Hepatocyte (in vitro differentiated cells): Measurements from ENCODE around the gene CMIP. TPM values are rescaled to one million over a fixed set of nuclear protein-coding genes. Genes with fewer than 3 reads are reported as not detected.

Source experiments
- DNase-seq: peaks from one replicate; pipeline ENCODE4 v3.0.0-alpha.2; 2016; ENCODE audit warnings: low spot score
- H2AFZ ChIP-seq: fragments of 200-600 bp; sonication (generic); 2 replicates; pipeline ENCODE4 v1.6.0; 2016; ENCODE audit warnings: antibody characterized with exemption, mild to moderate bottlenecking
- H3K27ac ChIP-seq: fragments of 200-600 bp; sonication (generic); 2 replicates; pipeline ENCODE4 v1.5.1; 2016; ENCODE audit warnings: mild to moderate bottlenecking
- H3K27me3 ChIP-seq: fragments of 200-600 bp; sonication (generic); 2 replicates; pipeline ENCODE4 v1.6.1; 2016
- H3K36me3 ChIP-seq: fragments of 200-600 bp; sonication (generic); replicated peaks from 2 replicates; pipeline ENCODE4 v1.5.1; 2016; ENCODE audit warnings: low read depth; ENCODE audit not compliant: insufficient read depth
- H3K4me1 ChIP-seq: fragments of 200-600 bp; sonication (generic); 2 replicates; pipeline ENCODE4 v1.5.1; 2016; ENCODE audit warnings: mild to moderate bottlenecking, moderate library complexity; ENCODE audit not compliant: insufficient read depth
- H3K4me2 ChIP-seq: fragments of 200-600 bp; sonication (generic); 2 replicates; pipeline ENCODE4 v1.6.0; 2016
- H3K4me3 ChIP-seq: fragments of 200-600 bp; sonication (generic); 2 replicates; pipeline ENCODE4 v1.5.1; 2016; ENCODE audit warnings: mild to moderate bottlenecking
- H3K79me2 ChIP-seq: fragments of 200-600 bp; sonication (generic); 2 replicates; pipeline ENCODE4 v1.6.0; 2017; ENCODE audit warnings: mild to moderate bottlenecking
- H3K9me2 ChIP-seq: fragments of 200-600 bp; sonication (generic); replicated peaks from 2 replicates; pipeline ENCODE4 v1.6.0; 2017; ENCODE audit warnings: mild to moderate bottlenecking; ENCODE audit not compliant: insufficient read depth
- H3K9me3 ChIP-seq: fragments of 200-600 bp; sonication (generic); 2 replicates; pipeline ENCODE4 v1.5.1; 2016; ENCODE audit warnings: low read depth, mild to moderate bottlenecking
- H4K20me1 ChIP-seq: fragments of 200-600 bp; sonication (generic); 2 replicates; pipeline ENCODE4 v1.6.0; 2016; ENCODE audit warnings: mild to moderate bottlenecking; ENCODE audit not compliant: insufficient read depth, poor library complexity, severe bottlenecking
- EZH2 ChIP-seq: fragments of 200-600 bp; sonication (generic); IDR thresholded peaks from 2 replicates; pipeline ENCODE4 v1.6.1; 2016; ENCODE audit warnings: antibody characterized with exemption, mild to moderate bottlenecking, borderline replicate concordance
- EZH2phosphoT487 ChIP-seq: fragments of 200-600 bp; sonication (generic); IDR thresholded peaks from one replicate; pipeline ENCODE4 v1.6.1; 2018; ENCODE audit warnings: antibody characterized with exemption, mild to moderate bottlenecking, low read depth, moderate library complexity; ENCODE audit not compliant: unreplicated experiment, severe bottlenecking
- WGBS: methylation state at CpG from one replicate; pipeline ENCODE4 v1.1.6; 2016; ENCODE audit warnings: low lambda C conversion rate; ENCODE audit errors: missing lambda C conversion rate; 5-methylcytosine and 5-hydroxymethylcytosine counted together
- polyA plus RNA-seq: library from polyadenylated mRNA; unstranded; fragments of >200 nt; fragmentation: Nextera tagmentation; extraction: Ambion mirVana; gene quantifications from 2 replicates; pipeline ENCODE4 v1.2.1, GENCODE V29; 2016
- total RNA-seq: library from RNA; depleted of rRNA; stranded (reverse); fragments of >200 nt; gene quantifications from 2 replicates; pipeline ENCODE4 v1.2.3, GENCODE V29; 2014
- TF ChIP-seq, protein P1 (sequence below): fragments of 200-600 bp; sonication (generic); IDR thresholded peaks from 2 replicates; pipeline ENCODE4 v1.5.1; 2016; ENCODE audit warnings: antibody characterized with exemption, mild to moderate bottlenecking; ENCODE audit not compliant: poor library complexity

Gene CMIP
- total and polyA plus RNA-seq, 2 experiments from 2014 or later = 5.8 to 17.8 TPM

DNA sequence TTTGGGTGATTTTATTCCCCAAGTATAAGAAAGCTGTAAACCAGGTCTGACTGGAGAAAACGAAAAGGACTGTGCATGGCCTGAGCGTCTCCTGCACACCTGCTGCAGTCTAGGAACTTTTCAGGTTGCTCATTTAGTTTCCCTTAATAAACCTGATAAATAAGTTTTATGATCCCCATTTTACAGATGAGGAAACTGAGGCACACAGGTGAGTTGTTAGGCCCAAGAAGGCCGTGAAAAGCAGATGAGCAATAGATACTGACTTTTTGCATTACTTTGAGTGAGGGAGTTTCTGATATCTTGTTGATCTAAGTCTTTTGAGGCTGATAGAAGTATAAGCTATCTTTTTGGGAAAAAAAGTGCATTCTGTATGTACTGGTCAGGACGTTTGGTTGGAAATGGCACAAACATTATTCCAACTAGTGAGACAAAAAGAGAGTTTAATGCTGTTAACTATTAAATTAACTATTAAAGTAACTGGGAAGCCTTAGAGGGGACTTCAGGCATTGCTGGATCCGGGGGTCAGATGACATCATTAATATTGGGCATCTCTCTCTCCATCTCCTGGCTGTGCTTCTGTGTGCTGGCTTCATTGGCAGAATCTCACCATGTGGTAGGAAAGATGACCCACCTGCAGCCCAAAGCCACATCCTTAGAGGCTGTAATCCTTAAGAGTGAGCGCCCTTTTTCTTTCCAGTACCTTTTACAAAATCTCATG, 163.4 kb downstream of the CMIP start:
- 94% methylated on average over 6 of the region's 6 CpGs for WGBS
- Histone ChIP-seq H3K27ac (no peak overlapping the region), H3K4me2 (no peak overlapping the region), H3K27me3 (no peaks in the 10 kb centered on the region), H2AFZ (no peak overlapping the region), H3K79me2 (peaks cover 45% of the 10 kb centered on the region), H4K20me1 (peaks cover 21% of the 10 kb centered on the region), H3K9me2 (no peaks in the 10 kb centered on the region), H3K4me3 (no peak overlapping the region), H3K36me3 (no peaks in the 10 kb centered on the region), H3K9me3 (no peaks in the 10 kb centered on the region), H3K4me1 (peaks cover 11% of the 10 kb centered on the region)
- TF ChIP-seq EZH2phosphoT487 (no peak), EZH2 (no peak)
- TF ChIP-seq, protein P1, sequence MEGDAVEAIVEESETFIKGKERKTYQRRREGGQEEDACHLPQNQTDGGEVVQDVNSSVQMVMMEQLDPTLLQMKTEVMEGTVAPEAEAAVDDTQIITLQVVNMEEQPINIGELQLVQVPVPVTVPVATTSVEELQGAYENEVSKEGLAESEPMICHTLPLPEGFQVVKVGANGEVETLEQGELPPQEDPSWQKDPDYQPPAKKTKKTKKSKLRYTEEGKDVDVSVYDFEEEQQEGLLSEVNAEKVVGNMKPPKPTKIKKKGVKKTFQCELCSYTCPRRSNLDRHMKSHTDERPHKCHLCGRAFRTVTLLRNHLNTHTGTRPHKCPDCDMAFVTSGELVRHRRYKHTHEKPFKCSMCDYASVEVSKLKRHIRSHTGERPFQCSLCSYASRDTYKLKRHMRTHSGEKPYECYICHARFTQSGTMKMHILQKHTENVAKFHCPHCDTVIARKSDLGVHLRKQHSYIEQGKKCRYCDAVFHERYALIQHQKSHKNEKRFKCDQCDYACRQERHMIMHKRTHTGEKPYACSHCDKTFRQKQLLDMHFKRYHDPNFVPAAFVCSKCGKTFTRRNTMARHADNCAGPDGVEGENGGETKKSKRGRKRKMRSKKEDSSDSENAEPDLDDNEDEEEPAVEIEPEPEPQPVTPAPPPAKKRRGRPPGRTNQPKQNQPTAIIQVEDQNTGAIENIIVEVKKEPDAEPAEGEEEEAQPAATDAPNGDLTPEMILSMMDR = no peak
- no peak for DNase-seq

DNA sequence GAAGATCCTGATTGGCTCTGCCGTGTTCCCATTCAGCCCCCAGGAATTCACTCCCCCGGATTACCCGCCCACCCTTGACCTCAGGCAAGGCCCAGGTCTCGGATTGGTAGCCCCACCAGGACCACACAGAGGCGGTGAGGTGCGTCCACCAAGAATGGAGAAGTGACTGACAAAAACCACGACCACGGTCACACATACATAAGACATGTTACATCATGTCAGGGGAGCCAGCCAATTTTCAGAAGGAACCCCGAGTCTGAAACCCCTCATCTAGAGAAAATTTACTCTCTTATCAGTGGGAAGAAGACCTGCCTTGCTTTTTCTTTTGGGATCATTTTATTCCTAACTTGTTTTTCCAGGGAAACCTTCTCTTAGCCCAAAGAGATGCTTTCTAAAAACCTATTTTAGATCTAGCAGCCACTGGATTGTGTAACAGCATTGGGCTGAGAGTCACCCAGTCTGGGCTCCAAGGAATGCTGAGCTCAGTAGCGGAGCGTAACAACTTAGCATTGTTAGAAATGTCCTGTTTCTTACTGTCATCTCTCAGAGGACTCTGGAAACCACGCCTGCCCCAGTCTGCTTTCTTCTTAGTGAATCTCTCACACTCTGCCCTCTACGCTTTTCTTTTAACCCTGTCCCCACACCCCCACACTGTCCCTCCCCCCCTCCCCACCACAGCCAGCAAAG, 164.1 kb downstream of the CMIP start:
- Histone ChIP-seq H4K20me1 (peaks cover 21% of the 10 kb centered on the region), H3K79me2 (peaks cover 38% of the 10 kb centered on the region), H2AFZ (no peak overlapping the region), H3K4me3 (no peak overlapping the region), H3K4me2 (no peak overlapping the region), H3K9me3 (no peaks in the 10 kb centered on the region), H3K27me3 (no peaks in the 10 kb centered on the region), H3K9me2 (no peaks in the 10 kb centered on the region), H3K4me1 (peaks cover 11% of the 10 kb centered on the region), H3K36me3 (no peaks in the 10 kb centered on the region), H3K27ac (no peak overlapping the region)
- DNase-seq = no peak
- 93% methylated on average over 10 of the region's 13 CpGs for WGBS
- TF ChIP-seq, protein P1 = no peak
- TF ChIP-seq EZH2phosphoT487 = no peak
- TF ChIP-seq EZH2 = no peak

DNA sequence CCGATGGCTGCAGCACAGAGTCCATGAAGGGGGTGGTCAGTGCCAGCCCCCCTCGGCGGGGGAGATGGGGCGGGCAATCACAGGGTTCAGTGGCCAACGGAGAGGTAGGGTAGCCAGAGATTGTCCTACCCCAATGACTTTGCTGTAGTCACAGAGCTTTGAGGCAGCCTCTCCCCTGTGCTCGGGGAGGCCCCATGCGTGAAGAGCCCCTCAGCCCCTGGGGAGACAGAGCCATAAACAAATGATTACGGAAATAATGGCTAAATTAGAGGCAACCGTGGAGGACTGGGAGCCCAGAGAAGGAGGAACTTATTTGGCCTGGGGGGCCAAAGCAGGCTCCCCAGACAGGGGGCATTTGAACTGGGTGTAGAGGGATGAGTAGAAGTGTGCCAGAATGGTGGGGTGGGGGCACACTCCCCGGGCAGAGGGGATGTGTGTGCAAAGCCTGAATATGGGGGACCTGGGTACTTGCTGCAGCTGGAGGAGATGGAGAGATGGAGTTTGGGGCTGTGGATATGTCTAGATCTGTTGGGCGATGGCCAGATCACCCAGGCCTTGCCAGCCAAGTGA, 164.8 kb downstream of the CMIP start:
- 85% methylated on average over 11 of the region's 11 CpGs for WGBS
- no peaks in the 10 kb centered on the region for H3K36me3 ChIP-seq
- H3K4me2 ChIP-seq = no peak overlapping the region
- peaks cover 11% of the 10 kb centered on the region for H3K4me1 ChIP-seq
- no peak overlapping the region for H2AFZ ChIP-seq
- peaks cover 21% of the 10 kb centered on the region for H4K20me1 ChIP-seq
- no peaks in the 10 kb centered on the region for H3K9me3 ChIP-seq
- no peak overlapping the region for H3K4me3 ChIP-seq
- no peak overlapping the region for H3K27ac ChIP-seq
- H3K27me3 ChIP-seq = no peaks in the 10 kb centered on the region
- DNase-seq = no peak
- no peaks in the 10 kb centered on the region for H3K9me2 ChIP-seq
- peaks cover 34% of the 10 kb centered on the region for H3K79me2 ChIP-seq
- TF ChIP-seq EZH2 (no peak), EZH2phosphoT487 (no peak)
- TF ChIP-seq, protein P1 = no peak
